Measurements from ENCODE around the gene FAM180A. TPM values are rescaled to one million over a fixed set of nuclear protein-coding genes. Genes with fewer than 3 reads are reported as not detected.

The FAM180A gene
- total RNA-seq, 1 experiment from 2014 or later = not detected

- ATAC-seq (no peak), DNase-seq (ENCODE audit: low spot score) (no peak)
- ChIA-PET POLR2A (no interaction called here), CTCF (interaction anchor here (1.4 kb wide), 1 partner anchor 85 kb away, joined by 3 read pairs; no protein-coding TSS in a partner anchor)
- Mint-ChIP-seq H3K4me3 (no peak overlapping the region), H3K4me1 (0 out of 2 replicates have a peak, but pooled peaks cover 5% of the 10 kb centered on the region), H3K36me3 (no peaks in the 10 kb centered on the region), H3K9me3 (peaks cover 13% of the 10 kb centered on the region), H3K27me3 (ENCODE audit: low read depth) (peaks cover 2% of the 10 kb centered on the region), H3K27ac (no peak overlapping the region)
- TF ChIP-seq ATF6 (CRISPR knock-in tag; IDR thresholded peaks at IDR 0.05) (no peak), USF2 (CRISPR knock-in tag; IDR thresholded peaks at IDR 0.05) (no peak), ZNF219 (CRISPR knock-in tag; IDR thresholded peaks at IDR 0.05; ENCODE audit: borderline replicate concordance) (no peak), CBFB (CRISPR knock-in tag; IDR thresholded peaks at IDR 0.05; ENCODE audit: low read depth) (no peak), PRRX2 (CRISPR knock-in tag; IDR thresholded peaks at IDR 0.05) (no peak), NFE2L1 (CRISPR knock-in tag; IDR thresholded peaks at IDR 0.05) (no peak), JAZF1 (CRISPR knock-in tag; IDR thresholded peaks at IDR 0.05) (no peak), ZBTB21 (CRISPR knock-in tag; IDR thresholded peaks at IDR 0.05; ENCODE audit: borderline replicate concordance) (no peak), ZNF416 (CRISPR knock-in tag; IDR thresholded peaks at IDR 0.05) (no peak), ZNF671 (CRISPR knock-in tag; IDR thresholded peaks at IDR 0.05) (no peak), E2F5 (CRISPR knock-in tag; IDR thresholded peaks at IDR 0.05) (no peak)
- TF ChIP-seq, protein P1, sequence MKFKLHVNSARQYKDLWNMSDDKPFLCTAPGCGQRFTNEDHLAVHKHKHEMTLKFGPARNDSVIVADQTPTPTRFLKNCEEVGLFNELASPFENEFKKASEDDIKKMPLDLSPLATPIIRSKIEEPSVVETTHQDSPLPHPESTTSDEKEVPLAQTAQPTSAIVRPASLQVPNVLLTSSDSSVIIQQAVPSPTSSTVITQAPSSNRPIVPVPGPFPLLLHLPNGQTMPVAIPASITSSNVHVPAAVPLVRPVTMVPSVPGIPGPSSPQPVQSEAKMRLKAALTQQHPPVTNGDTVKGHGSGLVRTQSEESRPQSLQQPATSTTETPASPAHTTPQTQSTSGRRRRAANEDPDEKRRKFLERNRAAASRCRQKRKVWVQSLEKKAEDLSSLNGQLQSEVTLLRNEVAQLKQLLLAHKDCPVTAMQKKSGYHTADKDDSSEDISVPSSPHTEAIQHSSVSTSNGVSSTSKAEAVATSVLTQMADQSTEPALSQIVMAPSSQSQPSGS (CRISPR knock-in tag; IDR thresholded peaks at IDR 0.05; ENCODE audit: borderline replicate concordance, low read depth) = no peak
These were observed 40.8 kb upstream of the FAM180A start for GRCh38 chr7:135789431-135789830.

DNA sequence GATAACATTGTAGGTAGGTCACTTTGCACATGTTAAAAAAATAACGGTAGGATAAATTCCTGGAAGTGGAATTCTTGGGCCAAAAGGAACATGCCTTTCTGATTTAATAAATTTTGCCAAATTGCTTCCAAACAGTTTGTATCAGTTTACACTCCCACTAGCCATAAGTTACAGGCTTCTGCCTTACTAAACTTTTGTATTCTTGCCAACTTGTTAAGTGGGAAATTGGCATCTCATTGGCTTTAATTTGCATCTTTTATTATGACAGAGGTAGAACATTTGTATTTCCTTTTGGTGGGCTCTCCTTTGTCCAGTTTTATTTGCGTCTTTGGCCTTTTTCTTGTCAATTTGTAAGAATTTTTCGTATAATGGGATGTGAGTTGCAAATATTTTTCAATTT is 38.3 kb upstream of the FAM180A start:
- DNase-seq (ENCODE audit: low spot score) (no peak), ATAC-seq (no peak)
- Mint-ChIP-seq H3K4me1 (0 out of 2 replicates have a peak, but pooled peaks cover 5% of the 10 kb centered on the region), H3K36me3 (no peaks in the 10 kb centered on the region), H3K9me3 (no peaks in the 10 kb centered on the region), H3K4me3 (no peak overlapping the region), H3K27me3 (ENCODE audit: low read depth) (peaks cover 5% of the 10 kb centered on the region; the same call in 1 of the 2 replicates), H3K27ac (no peak overlapping the region)
- ChIA-PET POLR2A (no interaction called here), CTCF (interaction anchor here (1.0 kb wide), 1 partner anchor 83 kb away, joined by 3 read pairs; no protein-coding TSS in a partner anchor)
- TF ChIP-seq ETV6 (CRISPR knock-in tag; IDR thresholded peaks at IDR 0.05) (no peak), NFE2L1 (CRISPR knock-in tag; IDR thresholded peaks at IDR 0.05) (no peak)

DNA sequence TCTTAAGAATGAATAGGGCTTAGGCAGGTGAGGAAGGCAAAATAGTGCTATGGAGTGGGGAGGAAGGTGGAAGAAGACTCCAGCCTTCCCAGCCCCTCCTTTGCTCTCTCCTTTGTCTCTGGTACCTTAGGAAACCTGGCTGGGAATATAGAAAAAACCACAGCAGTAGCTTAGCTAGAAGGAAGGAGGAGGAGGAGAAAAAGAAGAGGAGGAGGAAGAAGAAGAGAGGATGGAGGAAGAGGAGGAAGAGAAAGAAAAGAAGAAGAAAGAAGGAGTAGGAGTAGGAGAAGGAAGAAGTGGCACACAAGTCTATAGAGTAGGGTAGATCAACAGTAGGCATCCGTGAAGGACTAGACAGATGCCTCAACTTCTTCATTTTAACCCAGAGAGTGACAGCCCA is 36.5 kb upstream of the FAM180A start:
- CTCF ChIA-PET = interaction anchor here (1.1 kb wide), 1 partner anchor 123 kb away, joined by 3 read pairs; the partner anchor contains the start of gene STMP1
- DNase-seq (ENCODE audit: low spot score) (no peak), ATAC-seq (no peak)
- H3K4me1 Mint-ChIP-seq = no peaks in the 10 kb centered on the region
- peaks cover 5% of the 10 kb centered on the region; the same call in 1 of the 2 replicates for H3K27me3 Mint-ChIP-seq (ENCODE audit: low read depth)
- no peak overlapping the region for H3K27ac Mint-ChIP-seq
- no peak overlapping the region for H3K4me3 Mint-ChIP-seq
- H3K36me3 Mint-ChIP-seq = no peaks in the 10 kb centered on the region
- POLR2A ChIA-PET = no interaction called here
- no peaks in the 10 kb centered on the region for H3K9me3 Mint-ChIP-seq
- TF ChIP-seq, protein P2, sequence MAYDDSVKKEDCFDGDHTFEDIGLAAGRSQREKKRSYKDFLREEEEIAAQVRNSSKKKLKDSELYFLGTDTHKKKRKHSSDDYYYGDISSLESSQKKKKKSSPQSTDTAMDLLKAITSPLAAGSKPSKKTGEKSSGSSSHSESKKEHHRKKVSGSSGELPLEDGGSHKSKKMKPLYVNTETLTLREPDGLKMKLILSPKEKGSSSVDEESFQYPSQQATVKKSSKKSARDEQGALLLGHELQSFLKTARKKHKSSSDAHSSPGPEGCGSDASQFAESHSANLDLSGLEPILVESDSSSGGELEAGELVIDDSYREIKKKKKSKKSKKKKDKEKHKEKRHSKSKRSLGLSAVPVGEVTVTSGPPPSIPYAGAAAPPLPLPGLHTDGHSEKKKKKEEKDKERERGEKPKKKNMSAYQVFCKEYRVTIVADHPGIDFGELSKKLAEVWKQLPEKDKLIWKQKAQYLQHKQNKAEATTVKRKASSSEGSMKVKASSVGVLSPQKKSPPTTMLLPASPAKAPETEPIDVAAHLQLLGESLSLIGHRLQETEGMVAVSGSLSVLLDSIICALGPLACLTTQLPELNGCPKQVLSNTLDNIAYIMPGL (CRISPR knock-in tag; IDR thresholded peaks at IDR 0.05) = no peak
- no peak for TF ChIP-seq ATF6 (CRISPR knock-in tag; IDR thresholded peaks at IDR 0.05)
- TF ChIP-seq, protein P3, sequence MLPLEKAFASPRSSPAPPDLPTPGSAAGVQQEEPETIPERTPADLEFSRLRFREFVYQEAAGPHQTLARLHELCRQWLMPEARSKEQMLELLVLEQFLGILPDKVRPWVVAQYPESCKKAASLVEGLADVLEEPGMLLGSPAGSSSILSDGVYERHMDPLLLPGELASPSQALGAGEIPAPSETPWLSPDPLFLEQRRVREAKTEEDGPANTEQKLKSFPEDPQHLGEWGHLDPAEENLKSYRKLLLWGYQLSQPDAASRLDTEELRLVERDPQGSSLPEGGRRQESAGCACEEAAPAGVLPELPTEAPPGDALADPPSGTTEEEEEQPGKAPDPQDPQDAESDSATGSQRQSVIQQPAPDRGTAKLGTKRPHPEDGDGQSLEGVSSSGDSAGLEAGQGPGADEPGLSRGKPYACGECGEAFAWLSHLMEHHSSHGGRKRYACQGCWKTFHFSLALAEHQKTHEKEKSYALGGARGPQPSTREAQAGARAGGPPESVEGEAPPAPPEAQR (CRISPR knock-in tag; IDR thresholded peaks at IDR 0.05) = no peak
- no peak for TF ChIP-seq NR2C2 (CRISPR knock-in tag; IDR thresholded peaks at IDR 0.05)
- no peak for TF ChIP-seq MAX (CRISPR knock-in tag; IDR thresholded peaks at IDR 0.05)
- no peak for TF ChIP-seq ZNF263 (CRISPR knock-in tag; IDR thresholded peaks at IDR 0.05; ENCODE audit: low read depth)
- no peak for TF ChIP-seq FOXJ3 (CRISPR knock-in tag; IDR thresholded peaks at IDR 0.05; ENCODE audit: borderline replicate concordance)
- no peak for TF ChIP-seq ATF3 (CRISPR knock-in tag; conservative IDR thresholded peaks at IDR 0.05)

Data from WTC11 (cell line).